Heart right ventricle (tissue), 16 donors: ENCODE measurements around the gene SEMA5A. TPM values are rescaled to one million over a fixed set of nuclear protein-coding genes. Genes with fewer than 3 reads are reported as not detected.
A peak's percentile ranks its signal among the peaks of the same experiment; 100 is the strongest.

Experiments
- ATAC-seq, 8 donors: fragments of 200-7000 bp; cut with Tn5 transposase; one replicate each; pipeline ENCODE4 v1.9.1; 2020; ENCODE audit warnings: mild to moderate bottlenecking in 8 of 8, moderate library complexity in 8 of 8, moderate number of reproducible peaks in 1 of 8
- DNase-seq, 2 donors: peaks; one replicate each; pipeline ENCODE4 v3.0.0-alpha.2; 2020
- H3K27ac ChIP-seq, 10 donors: fragments of 200-600 bp; sonication (generic) in 2 of 10; one replicate each; pipeline versions ENCODE4 v1.5.0 to v1.8.0; 2020 to 2022; ENCODE audit warnings: mild to moderate bottlenecking in 3 of 10
- H3K27me3 ChIP-seq, 7 donors: fragments of 200-600 bp; one replicate each; pipeline ENCODE4 v1.8.0; 2021 to 2022; ENCODE audit warnings: mild to moderate bottlenecking in 2 of 7
- H3K36me3 ChIP-seq, 9 donors: fragments of 200-600 bp; sonication (generic) in 1 of 9; one replicate each; pipeline versions ENCODE4 v1.5.0 to v1.8.0; 2020 to 2022; ENCODE audit warnings: mild to moderate bottlenecking in 2 of 9
- H3K4me1 ChIP-seq, 9 donors: fragments of 200-600 bp; sonication (generic) in 1 of 9; one replicate each; pipeline versions ENCODE4 v1.5.0 to v1.8.0; 2020 to 2022; ENCODE audit warnings: mild to moderate bottlenecking in 4 of 9
- H3K4me3 ChIP-seq, 10 donors: fragments of 200-600 bp; sonication (generic) in 2 of 10; one replicate each; pipeline versions ENCODE4 v1.5.0 to v1.8.0; 2020 to 2022; ENCODE audit warnings: mild to moderate bottlenecking in 7 of 10, moderate library complexity in 2 of 10
- H3K9me3 ChIP-seq, 11 donors: fragments of 200-600 bp in 10 of 11; sonication (generic) in 2 of 11; one replicate each; pipeline versions ENCODE4 v1.5.0 to v1.8.0; 2013 to 2022; ENCODE audit warnings: mild to moderate bottlenecking in 2 of 11, control low read depth in 1 of 11, moderate library complexity in 1 of 11
- CTCF ChIP-seq, 9 donors: fragments of 200-600 bp; sonication (generic) in 2 of 9; IDR thresholded peaks; one replicate each; pipeline versions ENCODE4 v1.5.0 to v1.8.0; 2021 to 2022; ENCODE audit warnings: antibody characterized with exemption in 9 of 9, mild to moderate bottlenecking in 5 of 9, moderate library complexity in 1 of 9
- WGBS, 2 donors: extraction: QIAGEN DNeasy Blood & Tissue Kit; methylation state at CpG; one replicate each; pipeline ENCODE4 v1.1.7; 2013; ENCODE audit warnings: inconsistent platforms in 1 of 2; 5-methylcytosine and 5-hydroxymethylcytosine counted together
- intact Hi-C, 10 donors: fragments of 100-400 bp; cut with DNase I; formaldehyde crosslinking; loops; one replicate each; pipeline versions ENCODE4 v1.11.1 to v1.14.2; 2022
- polyA plus RNA-seq, 2 donors: library from polyadenylated mRNA; stranded (reverse); fragments of 200-250 nt; gene quantifications; one replicate each; pipeline ENCODE4 v1.2.3, GENCODE V29; 2013
- total RNA-seq, 10 donors: library from RNA; stranded (reverse); fragmentation: NEBNext Ultra II Directional in 3 of 10; extraction: Animal tissue kit (Norgen Biotek cat#: 25700) in 3 of 10; gene quantifications; one replicate each; pipeline versions ENCODE4 v1.2.1 to v1.2.4, GENCODE V29; 2021 to 2023
- donor health status: Arrhythmogenic right ventricular cardiomyopathy.
- donor health status: ischemic (EF 13 %, LVEDD 7.1; RV severe dilation, severe dysfunction).
- donor health status: healthy with polysubstance abuse.
- donor health status: DM: no; HTN: yes; CAD: no.
- donor health status: DM: no; HTN: no; CAD: no.
- donor health status: ischemic (EF 25% LVEDD 6.9; RV normal size, moderate dysfunction).
- donor health status: ischemic (EF 25% LVEDD 5.7; RV mildly dilated, moderate dysfunction).
- donor health status: healthy.
- donor health status: DM: yes; HTN: yes; CAD: no.
- donor health status: Ischemic cardiomyopathy.
- donor health status: ischemic (EF 35%, LVEDD 5.7; RV mildly dilated, moderate dysfunction).
- donor health status: nonischemic (EF 11% LVEDD 7.7; RV severe dilation, severe dysfunction).
- donor health status: DM: yes; HTN: yes; CAD: no.
- donor health status: PGD.
- donor health status: ischemic (EF 29% LVEDD 5.4; RV normal size, mild dysfunction).
- donor health status: nonischemic (EF 23%, LVEDD 6.1; RV moderate dilation, normal function).

Gene SEMA5A
- total and polyA plus RNA-seq, 12 donors, result 1.9 to 71.5 (median 48.0) TPM

- peaks cover 0 to 18% (median 5%) of the 10 kb centered on the region in 9 donors for H3K36me3 ChIP-seq
- intact Hi-C loops, result loop anchor here in 6 of 10 donors (2.0 to 10.0 kb wide), 6 partner anchors 111 to 261 kb away; no protein-coding TSS in a partner anchor
- TF ChIP-seq CTCF (IDR thresholded peaks at IDR 0.05), result no peak
- no peaks in the 10 kb centered on the region for H3K9me3 ChIP-seq
- DNase-seq, result peak in 1 of 2 donors; percentile 27
- peaks cover 0 to 46% (median 12%) of the 10 kb centered on the region in 7 donors for H3K27me3 ChIP-seq
- H3K4me3 ChIP-seq, result peak overlapping the region; percentile 45 to 90 (median 73)
- H3K27ac ChIP-seq, result peak overlapping the region in 8 of 10 donors; percentile 53 to 96 (median 82)
- peaks cover 0 to 54% (median 21%) of the 10 kb centered on the region in 9 donors for H3K4me1 ChIP-seq
- WGBS, 2 donors, result 0 to 1% methylated on average over 77 to 82 of the region's 82 CpGs
- ATAC-seq, result peak in 6 of 8 donors; percentile 1 to 42 (median 4)
These were observed 511 bp downstream of the SEMA5A start for GRCh38 chr5:9545136-9545991.

- H3K4me3 ChIP-seq, result peak overlapping the region; percentile 45 to 90 (median 73)
- intact Hi-C loops, result loop anchor here in 9 of 10 donors (1.0 to 10.0 kb wide), 9 partner anchors 42 to 260 kb away; no protein-coding TSS in a partner anchor
- peak overlapping the region; percentile 14 to 96 (median 80) for H3K27ac ChIP-seq
- TF ChIP-seq CTCF (IDR thresholded peaks at IDR 0.05), result peak; percentile 74 to 90 (median 80)
- DNase-seq, result peak; percentile 85 to 87
- peaks cover 0 to 54% (median 21%) of the 10 kb centered on the region in 9 donors for H3K4me1 ChIP-seq
- peaks cover 0 to 11% (median 3%) of the 10 kb centered on the region in 9 donors for H3K36me3 ChIP-seq
- H3K27me3 ChIP-seq, result peaks cover 0 to 46% (median 12%) of the 10 kb centered on the region in 7 donors
- peak; percentile 73 to 86 (median 80) for ATAC-seq
- H3K9me3 ChIP-seq, result no peaks in the 10 kb centered on the region
- 1% methylated on average over 45 of the region's 45 CpGs for WGBS, 2 donors
These were observed 1.3 kb downstream of the SEMA5A start for GRCh38 chr5:9544502-9545135.

- Histone ChIP-seq H3K27me3 (peaks cover 0 to 46% (median 12%) of the 10 kb centered on the region in 7 donors), H3K9me3 (no peaks in the 10 kb centered on the region), H3K27ac (peak overlapping the region; percentile 14 to 96 (median 80)), H3K4me1 (peaks cover 0 to 54% (median 21%) of the 10 kb centered on the region in 9 donors), H3K4me3 (peak overlapping the region; percentile 10 to 90 (median 71)), H3K36me3 (peaks cover 0 to 5% (median 0%) of the 10 kb centered on the region in 9 donors)
- intact Hi-C loops, result loop anchor here in 9 of 10 donors (1.0 to 10.0 kb wide), 9 partner anchors 42 to 259 kb away; no protein-coding TSS in a partner anchor
- DNase-seq, result no peak
- ATAC-seq, result peak in 4 of 8 donors; percentile 2 to 4 (median 3)
- no peak for TF ChIP-seq CTCF (IDR thresholded peaks at IDR 0.05)
- 7% methylated on average over 6 of the region's 6 CpGs for WGBS, 2 donors
These were observed 1.8 kb downstream of the SEMA5A start for GRCh38 chr5:9544056-9544455.
